SJSA1 (cell line): ENCODE measurements around the gene BPIFA3. TPM values are rescaled to one million over a fixed set of nuclear protein-coding genes. Genes with fewer than 3 reads are reported as not detected.

Experiments
- DNase-seq, 2 experiments: peaks; one replicate each; pipeline ENCODE4 v3.0.0-alpha.2; 2015 to 2020; ENCODE audit warnings: low spot score in 2 of 2, low read depth in 1 of 2
- H3K27ac ChIP-seq: fragments of 250-450 bp; sonication (Bioruptor Pico); 2 replicates; pipeline ENCODE4 v1.5.1; 2020; ENCODE audit warnings: mild to moderate bottlenecking, moderate library complexity
- H3K27me3 ChIP-seq: fragments of 250-450 bp; sonication (Bioruptor Pico); replicated peaks from 2 replicates; pipeline ENCODE4 v1.5.1; 2020; ENCODE audit warnings: mild to moderate bottlenecking, moderate library complexity
- H3K36me3 ChIP-seq: fragments of 250-450 bp; sonication (Bioruptor Pico); 2 replicates; pipeline ENCODE4 v1.5.1; 2020; ENCODE audit warnings: mild to moderate bottlenecking
- H3K4me1 ChIP-seq: fragments of 250-450 bp; sonication (Bioruptor Pico); replicated peaks from 2 replicates; pipeline ENCODE4 v1.6.1; 2021; ENCODE audit warnings: mild to moderate bottlenecking
- H3K4me3 ChIP-seq: fragments of 250-450 bp; sonication (Bioruptor Pico); 2 replicates; pipeline ENCODE4 v1.5.1; 2020; ENCODE audit warnings: mild to moderate bottlenecking
- H3K9me3 ChIP-seq: fragments of 250-450 bp; sonication (Bioruptor Pico); replicated peaks from 2 replicates; pipeline ENCODE4 v1.5.1; 2020; ENCODE audit warnings: mild to moderate bottlenecking
- total RNA-seq: library from RNA; depleted of rRNA; stranded (reverse); fragments of >200 nt; shearing (Covaris generic); gene quantifications from 2 replicates; pipeline ENCODE4 v1.2.3, GENCODE V29; 2014

The BPIFA3 gene
- total RNA-seq, 1 experiment from 2014 or later: not detected

GRCh38 chr20:33191484-33191883, 25.7 kb upstream of the BPIFA3 start:
- no peaks in the 10 kb centered on the region for H3K4me1 ChIP-seq
- no peak overlapping the region for H3K4me3 ChIP-seq
- no peak for DNase-seq
- H3K9me3 ChIP-seq: no peaks in the 10 kb centered on the region
- no peaks in the 10 kb centered on the region for H3K36me3 ChIP-seq
- peaks cover 20% of the 10 kb centered on the region for H3K27me3 ChIP-seq
- no peak overlapping the region for H3K27ac ChIP-seq

- Histone ChIP-seq H3K36me3 (no peaks in the 10 kb centered on the region), H3K4me1 (no peaks in the 10 kb centered on the region), H3K27ac (no peak overlapping the region), H3K27me3 (peaks cover 20% of the 10 kb centered on the region), H3K9me3 (no peaks in the 10 kb centered on the region), H3K4me3 (no peak overlapping the region)
- DNase-seq: no peak
These were observed 25.2 kb upstream of the BPIFA3 start for GRCh38 chr20:33191955-33192354.

- no peak for DNase-seq
These were observed 24.1 kb upstream of the BPIFA3 start for GRCh38 chr20:33192912-33193501.

GRCh38 chr20:33199026-33199425, 18.1 kb upstream of the BPIFA3 start:
- no peaks in the 10 kb centered on the region for H3K36me3 ChIP-seq
- H3K27me3 ChIP-seq: peaks cover 13% of the 10 kb centered on the region
- no peak for DNase-seq
- no peak overlapping the region for H3K4me3 ChIP-seq
- H3K4me1 ChIP-seq: no peaks in the 10 kb centered on the region
- H3K27ac ChIP-seq: no peak overlapping the region
- no peaks in the 10 kb centered on the region for H3K9me3 ChIP-seq

More at GRCh38 chr20:33192912-33193501, 24.1 kb upstream of the BPIFA3 start:
- H3K4me1 ChIP-seq: no peaks in the 10 kb centered on the region
- no peak overlapping the region for H3K4me3 ChIP-seq
- no peak overlapping the region for H3K27ac ChIP-seq
- peaks cover 16% of the 10 kb centered on the region for H3K27me3 ChIP-seq
- no peaks in the 10 kb centered on the region for H3K9me3 ChIP-seq
- no peaks in the 10 kb centered on the region for H3K36me3 ChIP-seq

GRCh38 chr20:33202451-33202850, 14.7 kb upstream of the BPIFA3 start:
- Histone ChIP-seq H3K4me3 (no peak overlapping the region), H3K9me3 (no peaks in the 10 kb centered on the region), H3K27me3 (peaks cover 32% of the 10 kb centered on the region), H3K27ac (no peak overlapping the region), H3K4me1 (no peaks in the 10 kb centered on the region), H3K36me3 (no peaks in the 10 kb centered on the region)
- no peak for DNase-seq

GRCh38 chr20:33203444-33203843, 13.7 kb upstream of the BPIFA3 start:
- no peaks in the 10 kb centered on the region for H3K9me3 ChIP-seq
- H3K27ac ChIP-seq: no peak overlapping the region
- H3K36me3 ChIP-seq: no peaks in the 10 kb centered on the region
- peaks cover 32% of the 10 kb centered on the region for H3K27me3 ChIP-seq
- DNase-seq: no peak
- H3K4me1 ChIP-seq: no peaks in the 10 kb centered on the region
- H3K4me3 ChIP-seq: no peak overlapping the region

- H3K4me3 ChIP-seq: no peak overlapping the region
- no peaks in the 10 kb centered on the region for H3K9me3 ChIP-seq
- no peak overlapping the region for H3K27ac ChIP-seq
- H3K4me1 ChIP-seq: no peaks in the 10 kb centered on the region
- DNase-seq: peak; percentile 39 to 63
- H3K36me3 ChIP-seq: no peaks in the 10 kb centered on the region
- peaks cover 21% of the 10 kb centered on the region for H3K27me3 ChIP-seq
These were observed 7.4 kb upstream of the BPIFA3 start for GRCh38 chr20:33209789-33210188.

GRCh38 chr20:33210371-33210770, 6.8 kb upstream of the BPIFA3 start:
- DNase-seq: no peak
- Histone ChIP-seq H3K9me3 (no peaks in the 10 kb centered on the region), H3K36me3 (no peaks in the 10 kb centered on the region), H3K27me3 (peaks cover 16% of the 10 kb centered on the region; the same call in 1 of the 2 replicates), H3K4me1 (no peaks in the 10 kb centered on the region), H3K27ac (no peak overlapping the region), H3K4me3 (no peak overlapping the region)

- Histone ChIP-seq H3K4me1 (no peaks in the 10 kb centered on the region), H3K9me3 (no peaks in the 10 kb centered on the region), H3K36me3 (no peaks in the 10 kb centered on the region), H3K27me3 (peaks cover 10% of the 10 kb centered on the region; the same call in 1 of the 2 replicates), H3K27ac (no peak overlapping the region), H3K4me3 (no peak overlapping the region)
- DNase-seq: no peak
These were observed 5.2 kb upstream of the BPIFA3 start for GRCh38 chr20:33211817-33212424.

GRCh38 chr20:33224399-33224798, 7.2 kb downstream of the BPIFA3 start:
- H3K36me3 ChIP-seq: no peaks in the 10 kb centered on the region
- no peaks in the 10 kb centered on the region for H3K4me1 ChIP-seq
- no peak overlapping the region for H3K27ac ChIP-seq
- no peak for DNase-seq
- peaks cover 11% of the 10 kb centered on the region; the same call in 1 of the 2 replicates for H3K27me3 ChIP-seq
- no peak overlapping the region for H3K4me3 ChIP-seq
- no peaks in the 10 kb centered on the region for H3K9me3 ChIP-seq

- no peak overlapping the region for H3K27ac ChIP-seq
- peaks cover 15% of the 10 kb centered on the region for H3K27me3 ChIP-seq
- no peak overlapping the region for H3K4me3 ChIP-seq
- H3K36me3 ChIP-seq: no peaks in the 10 kb centered on the region
- no peak for DNase-seq
- no peaks in the 10 kb centered on the region for H3K9me3 ChIP-seq
- H3K4me1 ChIP-seq: no peaks in the 10 kb centered on the region
These were observed 12.7 kb downstream of the BPIFA3 start for GRCh38 chr20:33229843-33230242.

- no peak overlapping the region for H3K4me3 ChIP-seq
- peaks cover 8% of the 10 kb centered on the region for H3K27me3 ChIP-seq
- H3K9me3 ChIP-seq: no peaks in the 10 kb centered on the region
- no peaks in the 10 kb centered on the region for H3K36me3 ChIP-seq
- no peaks in the 10 kb centered on the region for H3K4me1 ChIP-seq
- no peak for DNase-seq
- H3K27ac ChIP-seq: no peak overlapping the region
These were observed 14.1 kb downstream of the BPIFA3 start for GRCh38 chr20:33231237-33231636.

- H3K4me3 ChIP-seq: no peak overlapping the region
- H3K9me3 ChIP-seq: no peaks in the 10 kb centered on the region
- H3K27ac ChIP-seq: no peak overlapping the region
- no peaks in the 10 kb centered on the region for H3K36me3 ChIP-seq
- no peaks in the 10 kb centered on the region for H3K4me1 ChIP-seq
- peaks cover 8% of the 10 kb centered on the region for H3K27me3 ChIP-seq
- no peak for DNase-seq
These were observed 15.4 kb downstream of the BPIFA3 start for GRCh38 chr20:33232486-33233072.

- H3K4me3 ChIP-seq: no peak overlapping the region
These were observed 16.1 kb downstream of the BPIFA3 start for GRCh38 chr20:33233129-33233774.

More at GRCh38 chr20:33233129-33233774, 16.1 kb downstream of the BPIFA3 start:
- Histone ChIP-seq H3K27ac (no peak overlapping the region), H3K9me3 (no peaks in the 10 kb centered on the region), H3K36me3 (no peaks in the 10 kb centered on the region), H3K4me1 (no peaks in the 10 kb centered on the region), H3K27me3 (peaks cover 8% of the 10 kb centered on the region)
- no peak for DNase-seq
